GM23338 (cell line): ENCODE results near the gene OSBPL3. TPM values are rescaled to one million over a fixed set of nuclear protein-coding genes. Genes with fewer than 3 reads are reported as not detected.

Experiments used
- JUNB ChIP-seq: IDR thresholded peaks from one replicate; pipeline ENCODE4 v1.6.1; 2016; ENCODE audit warnings: antibody characterized with exemption; ENCODE audit not compliant: unreplicated experiment
- NANOG ChIP-seq: IDR thresholded peaks from 2 replicates; pipeline ENCODE4 v1.6.1; 2016; ENCODE audit warnings: antibody characterized with exemption, borderline replicate concordance
- POLR2AphosphoS5 ChIP-seq: IDR thresholded peaks from 2 replicates; pipeline ENCODE4 v1.6.1; 2016; ENCODE audit warnings: antibody characterized with exemption, low read depth
- REST ChIP-seq: IDR thresholded peaks from one replicate; pipeline ENCODE4 v1.6.1; 2018; ENCODE audit warnings: antibody characterized with exemption; ENCODE audit not compliant: unreplicated experiment
- ZNF114 ChIP-seq: fragments of 250-450 bp; sonication (Bioruptor Pico); IDR thresholded peaks from 2 replicates; pipeline ENCODE4 v1.5.0; 2020; ENCODE audit warnings: mild to moderate bottlenecking, moderate library complexity
- ZNF462 ChIP-seq: fragments of 250-450 bp; sonication (Bioruptor Pico); IDR thresholded peaks from 2 replicates; pipeline ENCODE4 v1.5.0; 2020; ENCODE audit warnings: mild to moderate bottlenecking, moderate library complexity
- polyA plus RNA-seq: library from polyadenylated mRNA; unstranded; fragments of >200 nt; fragmentation: Nextera tagmentation; extraction: Ambion mirVana; gene quantifications from 2 replicates; pipeline ENCODE4 v1.2.1, GENCODE V29; 2016
- total RNA-seq: library from RNA; depleted of rRNA; stranded (reverse); fragments of >200 nt; shearing (Covaris generic); gene quantifications from 2 replicates; pipeline ENCODE4 v1.2.3, GENCODE V29; 2014
- TF ChIP-seq, protein P1 (sequence below), 2 experiments: fragments of 200-600 bp in 1 of 2; sonication (generic) in 1 of 2; conservative IDR thresholded peaks; 2 replicates each; pipeline versions ENCODE4 v1.5.1 to v1.6.1; 2016 to 2017; ENCODE audit warnings: antibody characterized with exemption in 2 of 2, low read depth in 2 of 2, mild to moderate bottlenecking in 2 of 2, moderate library complexity in 1 of 2

The OSBPL3 gene
- total and polyA plus RNA-seq, 2 experiments from 2014 or later = 7.2 to 15.7 TPM

DNA sequence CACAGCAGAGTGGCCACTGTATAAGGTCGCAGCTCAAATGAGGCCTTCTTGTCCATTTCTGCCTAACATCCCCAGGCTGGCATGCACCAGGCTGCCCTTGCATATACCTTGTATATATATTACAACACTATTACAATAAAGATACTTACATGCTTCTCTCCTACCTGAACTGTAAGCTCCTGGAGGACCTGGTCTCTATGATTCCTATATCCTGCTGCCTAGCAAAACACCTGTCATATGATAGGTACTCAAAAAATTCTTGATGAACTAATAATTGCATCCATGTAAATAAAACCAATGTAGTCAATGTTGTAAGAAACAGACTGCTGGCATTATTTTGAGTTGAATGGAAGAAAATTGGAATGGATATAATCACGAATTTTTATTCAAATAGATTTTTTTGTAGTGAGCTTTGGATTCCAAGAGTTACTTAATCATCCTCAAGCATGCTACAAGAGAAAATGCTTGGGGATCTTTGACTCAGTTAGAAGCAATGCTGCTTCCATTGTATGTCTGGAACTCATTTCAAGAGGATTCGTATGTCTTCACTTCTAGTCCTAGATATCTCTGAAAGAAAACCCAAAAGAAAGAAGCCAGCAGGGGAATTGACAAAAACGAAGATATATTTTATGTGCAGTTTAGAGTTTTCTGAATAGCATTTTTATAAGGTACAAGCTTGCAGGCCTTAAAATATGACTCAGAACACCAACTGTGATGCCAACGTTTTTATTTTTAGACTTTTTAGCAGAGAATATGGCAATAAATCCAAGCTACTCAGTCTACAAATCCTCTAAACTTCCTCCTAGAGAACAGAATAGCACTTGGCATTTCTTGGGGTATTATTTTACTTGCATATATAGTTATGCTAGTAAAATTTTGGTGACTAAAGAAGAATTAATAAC lies 53.1 kb downstream of the OSBPL3 start (continued):
- TF ChIP-seq ZNF462 (CRISPR knock-in tag) (no peak), NANOG (no peak), POLR2AphosphoS5 (no peak), ZNF114 (CRISPR knock-in tag) (no peak), JUNB (no peak), REST (no peak)
- TF ChIP-seq, protein P1, sequence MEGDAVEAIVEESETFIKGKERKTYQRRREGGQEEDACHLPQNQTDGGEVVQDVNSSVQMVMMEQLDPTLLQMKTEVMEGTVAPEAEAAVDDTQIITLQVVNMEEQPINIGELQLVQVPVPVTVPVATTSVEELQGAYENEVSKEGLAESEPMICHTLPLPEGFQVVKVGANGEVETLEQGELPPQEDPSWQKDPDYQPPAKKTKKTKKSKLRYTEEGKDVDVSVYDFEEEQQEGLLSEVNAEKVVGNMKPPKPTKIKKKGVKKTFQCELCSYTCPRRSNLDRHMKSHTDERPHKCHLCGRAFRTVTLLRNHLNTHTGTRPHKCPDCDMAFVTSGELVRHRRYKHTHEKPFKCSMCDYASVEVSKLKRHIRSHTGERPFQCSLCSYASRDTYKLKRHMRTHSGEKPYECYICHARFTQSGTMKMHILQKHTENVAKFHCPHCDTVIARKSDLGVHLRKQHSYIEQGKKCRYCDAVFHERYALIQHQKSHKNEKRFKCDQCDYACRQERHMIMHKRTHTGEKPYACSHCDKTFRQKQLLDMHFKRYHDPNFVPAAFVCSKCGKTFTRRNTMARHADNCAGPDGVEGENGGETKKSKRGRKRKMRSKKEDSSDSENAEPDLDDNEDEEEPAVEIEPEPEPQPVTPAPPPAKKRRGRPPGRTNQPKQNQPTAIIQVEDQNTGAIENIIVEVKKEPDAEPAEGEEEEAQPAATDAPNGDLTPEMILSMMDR (conservative IDR thresholded peaks at IDR 0.05; ENCODE audit: low read depth in 2 of 2) = no peak
